HG02642 (cell line): ENCODE measurements around the gene ZNF134.

ENCODE experiments used
- ATAC-seq: cut with Tn5 transposase; IDR thresholded peaks from one replicate; pipeline ENCODE4 v1.9.1; 2021; ENCODE audit warnings: mild to moderate bottlenecking; ENCODE audit not compliant: unreplicated experiment, poor library complexity

Gene ZNF134

DNA sequence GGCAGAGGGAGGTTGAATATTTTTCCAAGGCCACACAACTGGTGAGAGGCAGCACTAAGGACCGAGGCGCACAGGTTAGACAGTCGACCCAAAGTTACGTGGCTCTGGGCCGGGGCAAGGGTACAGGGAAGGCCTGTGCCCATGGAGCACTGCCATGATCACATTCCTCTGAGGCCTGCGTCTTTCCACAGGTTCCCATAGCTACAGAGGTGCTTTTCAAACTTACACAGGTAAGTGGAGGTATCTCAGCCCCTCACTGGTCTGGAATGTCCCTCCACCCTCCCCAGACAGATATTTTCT lies 19.7 kb downstream of the ZNF134 start:
- no peak for ATAC-seq

DNA sequence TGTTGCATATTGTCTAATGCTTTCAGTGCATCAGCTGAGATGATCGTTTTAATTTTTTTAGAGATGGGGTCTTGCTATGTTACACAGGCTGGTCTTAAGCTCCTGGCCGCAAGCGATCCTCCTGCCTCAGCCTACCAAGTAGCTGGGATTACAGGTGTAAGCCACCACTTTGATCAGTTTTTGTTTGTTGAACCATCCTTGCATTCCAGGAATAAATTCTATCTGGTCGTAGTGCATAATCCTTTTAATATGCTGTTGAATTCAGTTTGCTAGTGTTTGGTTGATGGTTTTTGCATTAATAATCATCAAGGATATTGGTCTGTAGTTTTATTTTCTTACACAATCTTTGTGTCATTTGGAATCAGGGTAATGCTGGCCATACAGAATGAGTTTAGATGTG lies 23.3 kb downstream of the ZNF134 start:
- ATAC-seq: no peak

- no peak for ATAC-seq
These were observed 27.7 kb downstream of the ZNF134 start for GRCh38 chr19:57641715-57642234.

DNA sequence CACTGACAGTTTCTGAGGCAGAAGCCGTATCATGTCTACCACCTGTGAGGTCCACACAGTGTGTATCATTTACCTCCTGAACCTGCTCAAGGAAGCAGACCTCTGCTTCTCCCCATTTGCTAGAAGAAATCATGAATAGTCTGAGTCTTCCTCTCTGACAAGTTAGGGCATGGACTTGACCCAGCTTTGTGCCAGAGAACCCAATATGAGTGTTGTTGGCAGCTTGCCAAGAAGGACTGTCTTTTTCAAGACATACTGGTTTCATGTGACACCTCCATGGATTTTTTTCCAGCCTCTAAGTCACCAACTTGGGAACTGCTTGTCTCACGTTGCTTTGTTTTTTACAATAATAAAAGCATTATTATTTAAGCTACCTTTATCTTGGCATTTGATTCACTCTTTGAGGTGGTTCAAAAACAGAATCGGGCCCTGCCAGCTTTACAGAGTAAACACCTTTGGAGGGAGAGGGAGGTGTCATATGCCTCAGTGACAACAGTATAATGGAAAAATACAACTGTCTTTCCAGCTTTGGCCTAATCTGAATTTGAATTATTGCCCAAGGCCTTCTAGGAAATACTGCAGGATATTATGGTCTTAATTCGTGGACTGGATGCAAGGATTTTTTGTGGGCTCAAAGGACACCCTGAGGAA lies 28.5 kb downstream of the ZNF134 start:
- no peak for ATAC-seq

- ATAC-seq: no peak
These were observed 29.7 kb downstream of the ZNF134 start for GRCh38 chr19:57643734-57644133.

GRCh38 chr19:57648331-57649003 lies 34.4 kb downstream of the ZNF134 start:
- ATAC-seq: no peak

GRCh38 chr19:57651654-57651996 lies 37.6 kb downstream of the ZNF134 start:
- ATAC-seq: no peak

DNA sequence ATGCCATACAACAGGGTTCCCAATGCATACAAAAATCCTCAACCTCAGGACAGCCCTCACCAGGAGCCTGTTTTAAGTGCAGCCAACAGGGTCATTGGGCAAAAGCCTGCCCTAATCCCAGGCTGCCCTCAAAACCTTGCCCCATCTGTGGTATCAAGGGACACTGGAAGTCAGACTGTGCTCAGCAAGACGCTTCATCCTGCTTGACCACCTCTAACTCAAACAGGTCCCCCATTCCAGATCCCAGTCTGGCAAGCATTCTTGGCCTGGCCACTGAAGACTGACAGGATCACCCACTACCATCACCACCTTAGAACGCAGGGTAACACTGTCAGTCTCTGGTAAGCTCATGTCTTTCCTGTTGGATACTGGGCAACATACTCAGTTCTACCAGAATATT lies 39.6 kb downstream of the ZNF134 start:
- no peak for ATAC-seq

GRCh38 chr19:57655443-57655842 lies 41.4 kb downstream of the ZNF134 start:
- no peak for ATAC-seq

DNA sequence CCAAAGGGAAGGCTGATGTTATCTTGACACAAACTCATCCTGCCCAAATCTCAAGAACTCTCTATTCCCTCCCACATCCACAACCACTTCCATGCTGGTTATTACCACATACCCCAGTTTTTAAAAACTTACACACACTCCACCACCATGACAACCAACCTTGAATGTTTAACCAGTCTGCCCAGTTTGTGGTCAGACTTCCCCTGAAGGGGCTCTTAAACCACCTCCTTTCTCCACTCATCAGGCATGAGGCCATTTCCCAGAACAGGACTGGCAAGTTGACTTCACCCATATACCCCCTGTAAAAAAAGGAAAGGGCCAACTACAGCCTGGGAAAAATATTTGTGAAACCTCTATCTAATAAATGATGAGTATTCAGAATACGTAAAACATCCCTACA lies 42.3 kb downstream of the ZNF134 start:
- ATAC-seq: no peak

DNA sequence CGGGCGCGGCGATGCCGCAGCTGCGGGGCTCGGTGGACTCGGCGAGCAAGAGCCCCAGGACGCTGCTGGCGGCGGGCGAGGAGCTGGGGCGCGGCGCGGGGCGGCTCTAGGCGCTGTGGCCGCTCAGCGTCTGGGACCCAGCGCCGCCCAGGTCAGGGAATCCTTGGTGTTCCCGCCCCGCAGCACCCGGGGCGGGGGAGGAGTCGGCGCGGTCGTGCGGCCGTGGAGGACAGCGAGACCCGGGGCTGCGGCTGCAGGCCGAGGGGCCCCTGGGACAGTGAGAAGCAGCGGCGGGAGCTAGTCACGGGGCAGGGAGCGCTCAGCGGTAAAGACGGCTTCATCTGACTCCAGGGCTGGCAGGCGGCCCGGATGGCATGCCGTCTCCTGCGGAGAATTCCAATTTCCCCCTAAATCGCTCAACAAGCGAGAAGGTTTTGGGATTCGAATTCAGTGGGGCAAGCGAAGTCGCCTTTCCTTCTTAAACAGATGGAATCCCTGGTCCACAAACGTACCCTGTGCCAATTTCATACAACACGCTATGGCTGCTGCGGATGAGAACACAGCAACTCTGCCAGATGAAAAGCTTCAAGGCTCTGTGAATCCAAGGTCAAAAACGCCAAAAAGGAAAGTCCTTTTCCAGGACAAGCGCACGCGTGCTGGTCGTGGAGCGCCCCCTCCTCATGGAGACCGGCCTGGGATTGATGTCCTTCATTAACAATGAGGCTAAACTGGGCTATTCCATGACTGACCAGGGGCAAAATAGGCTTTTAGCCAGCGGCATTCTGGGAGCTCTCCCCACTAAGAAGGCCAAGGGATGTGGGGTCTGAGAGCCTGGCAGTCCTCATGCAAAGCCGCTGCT lies 50.5 kb downstream of the ZNF134 start:
- ATAC-seq: no peak

DNA sequence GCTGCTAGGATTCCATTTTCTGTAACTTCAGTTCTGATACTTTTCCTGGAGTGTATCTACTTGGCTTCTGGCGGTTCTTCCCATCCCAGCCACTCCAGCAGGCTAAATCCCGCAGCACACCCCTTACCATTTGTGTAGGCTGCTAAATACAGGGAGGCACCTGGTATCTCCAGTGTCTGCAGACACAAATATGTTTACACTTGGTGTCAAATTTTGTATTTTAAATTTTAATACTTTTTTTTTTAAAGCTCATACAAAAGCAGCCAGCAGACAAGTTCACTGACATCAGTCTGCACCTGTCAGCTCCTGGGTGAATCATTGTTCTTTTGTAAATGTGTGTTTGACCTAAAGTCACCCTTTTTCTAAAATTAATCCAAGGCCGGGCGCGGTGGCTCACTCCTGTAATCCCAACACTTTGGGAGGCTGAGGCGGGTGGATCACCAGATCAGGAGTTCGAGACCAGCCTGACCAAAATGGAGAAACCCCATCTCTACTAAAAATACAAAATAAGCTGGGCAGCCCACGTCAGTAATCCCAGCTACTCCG lies 51.3 kb downstream of the ZNF134 start:
- no peak for ATAC-seq

DNA sequence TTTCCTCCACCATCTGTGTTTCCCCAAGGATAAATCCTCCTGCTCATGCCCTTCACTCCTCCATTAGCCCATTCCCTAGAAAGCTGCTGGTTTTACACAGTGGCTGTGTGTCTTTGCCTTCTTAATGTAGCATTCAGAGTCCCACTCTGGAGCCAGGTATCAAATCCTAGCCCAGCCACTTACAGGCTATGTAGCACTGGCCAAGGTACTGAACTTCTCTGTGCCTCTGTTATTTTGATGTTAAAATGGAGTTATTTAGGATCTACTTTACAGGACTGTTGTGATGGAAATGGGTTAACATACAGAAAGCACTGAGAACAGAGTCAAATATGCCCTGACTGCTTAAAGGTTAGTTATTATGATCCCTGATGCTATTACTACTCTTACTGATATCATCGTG lies 53.2 kb downstream of the ZNF134 start:
- ATAC-seq: no peak

GRCh38 chr19:57668635-57669034 lies 54.6 kb downstream of the ZNF134 start, which contains the start of gene ZSCAN4:
TSS of gene ZSCAN4 (plus strand) at chr19:57668935. CDS start at chr19:57676146, 7,211 bp downstream.
- ATAC-seq: no peak

DNA sequence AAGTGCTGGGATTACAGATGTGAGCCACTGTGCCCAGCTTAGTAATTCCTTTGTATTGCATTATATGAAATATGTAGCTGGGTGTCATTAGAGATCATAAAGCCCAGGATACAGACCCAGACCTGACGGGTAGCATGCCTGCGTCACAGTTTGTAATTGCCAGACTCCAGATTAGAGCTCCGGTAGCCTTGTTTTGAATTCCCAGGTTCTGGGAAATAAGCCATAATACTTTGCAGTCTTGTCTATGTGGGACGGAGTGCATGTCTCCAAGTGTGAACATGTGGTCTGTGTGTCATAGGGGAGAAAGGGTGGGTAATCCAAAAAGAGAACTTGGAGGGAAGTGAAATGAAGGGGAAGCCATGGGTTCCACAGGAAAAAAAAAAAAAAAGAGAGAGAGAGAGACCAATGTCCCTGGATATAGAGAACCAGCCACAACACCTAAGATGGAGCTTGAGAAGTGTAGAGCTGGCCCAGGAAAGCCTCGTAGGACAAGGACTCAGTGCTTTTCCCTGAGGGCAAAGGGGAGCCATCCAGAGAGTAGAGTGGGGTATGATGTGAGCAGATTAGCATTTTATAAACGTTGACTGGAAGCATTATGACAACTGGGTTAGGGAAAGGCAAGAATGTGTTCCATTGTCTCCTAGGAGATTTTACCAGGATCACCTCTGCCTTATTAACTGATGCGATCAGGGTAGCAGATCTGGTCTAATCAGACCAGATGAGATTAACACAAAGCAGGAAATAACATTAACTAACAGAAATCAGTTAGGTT lies 57.3 kb downstream of the ZNF134 start:
- ATAC-seq: no peak

- no peak for ATAC-seq
These were observed 58.4 kb downstream of the ZNF134 start for GRCh38 chr19:57672466-57672865.
